HUES6 (cell line): ENCODE results near the gene POLR3G.

ENCODE experiments used
- H3K27ac ChIP-seq: 2 replicates; pipeline ENCODE4 v1.7.0; 2013; ENCODE audit warnings: low read depth, mild to moderate bottlenecking, low read length, inconsistent platforms
- H3K27me3 ChIP-seq: 2 replicates; pipeline ENCODE4 v1.6.1; 2013; ENCODE audit warnings: low read length; ENCODE audit not compliant: control insufficient read depth, insufficient read depth
- H3K36me3 ChIP-seq: 2 replicates; pipeline ENCODE4 v1.6.1; 2013; ENCODE audit warnings: low read length; ENCODE audit not compliant: control insufficient read depth, insufficient read depth
- H3K4me1 ChIP-seq: 2 replicates; pipeline ENCODE4 v1.6.1; 2013; ENCODE audit warnings: low read length; ENCODE audit not compliant: control insufficient read depth, insufficient read depth
- H3K4me3 ChIP-seq: 2 replicates; pipeline ENCODE4 v1.5.1; 2013; ENCODE audit warnings: low read depth, low read length
- H3K9ac ChIP-seq: one replicate; pipeline ENCODE4 v1.6.1; 2013; ENCODE audit warnings: mild to moderate bottlenecking, low read length
- H3K9me3 ChIP-seq: 2 replicates; pipeline ENCODE4 v1.6.1; 2013; ENCODE audit warnings: low read depth, low read length; ENCODE audit not compliant: control insufficient read depth, insufficient read depth

The POLR3G gene

GRCh38 chr5:90533794-90534193, 59.1 kb downstream of the POLR3G start:
- Histone ChIP-seq H3K36me3 (no peaks in the 10 kb centered on the region), H3K9ac (no peak overlapping the region), H3K4me1 (peaks cover 8% of the 10 kb centered on the region; the same call in 1 of the 2 replicates), H3K27me3 (no peaks in the 10 kb centered on the region), H3K4me3 (no peak overlapping the region), H3K9me3 (no peaks in the 10 kb centered on the region), H3K27ac (no peak overlapping the region)

- no peak overlapping the region for H3K27ac ChIP-seq
- H3K9me3 ChIP-seq = no peaks in the 10 kb centered on the region
- peaks cover 8% of the 10 kb centered on the region; the same call in 1 of the 2 replicates for H3K4me1 ChIP-seq
- no peaks in the 10 kb centered on the region for H3K27me3 ChIP-seq
- no peak overlapping the region for H3K4me3 ChIP-seq
- H3K36me3 ChIP-seq = no peaks in the 10 kb centered on the region
- no peak overlapping the region for H3K9ac ChIP-seq
Observed at GRCh38 chr5:90534922-90535321, 60.3 kb downstream of the POLR3G start.

- H3K9ac ChIP-seq = no peak overlapping the region
- peak overlapping the region; percentile 59; the same call in 1 of the 2 replicates for H3K27ac ChIP-seq
- peaks cover 16% of the 10 kb centered on the region for H3K4me1 ChIP-seq
- H3K9me3 ChIP-seq = no peaks in the 10 kb centered on the region
- no peak overlapping the region for H3K4me3 ChIP-seq
- H3K27me3 ChIP-seq = no peaks in the 10 kb centered on the region
- no peaks in the 10 kb centered on the region for H3K36me3 ChIP-seq
Observed at GRCh38 chr5:90542827-90543519, 68.3 kb downstream of the POLR3G start.

GRCh38 chr5:90545511-90545910, 70.8 kb downstream of the POLR3G start:
- Histone ChIP-seq H3K9me3 (no peaks in the 10 kb centered on the region), H3K9ac (no peak overlapping the region), H3K27me3 (no peaks in the 10 kb centered on the region), H3K4me1 (peaks cover 20% of the 10 kb centered on the region), H3K27ac (no peak overlapping the region), H3K4me3 (no peak overlapping the region), H3K36me3 (no peaks in the 10 kb centered on the region)

GRCh38 chr5:90546216-90546837, 71.7 kb downstream of the POLR3G start:
- Histone ChIP-seq H3K4me1 (peaks cover 20% of the 10 kb centered on the region), H3K9ac (no peak overlapping the region), H3K36me3 (no peaks in the 10 kb centered on the region), H3K9me3 (no peaks in the 10 kb centered on the region), H3K27me3 (no peaks in the 10 kb centered on the region), H3K27ac (no peak overlapping the region), H3K4me3 (no peak overlapping the region)

- H3K4me3 ChIP-seq = no peak overlapping the region
- H3K4me1 ChIP-seq = peaks cover 20% of the 10 kb centered on the region
- H3K9me3 ChIP-seq = no peaks in the 10 kb centered on the region
- no peak overlapping the region for H3K9ac ChIP-seq
- no peaks in the 10 kb centered on the region for H3K36me3 ChIP-seq
- no peaks in the 10 kb centered on the region for H3K27me3 ChIP-seq
- H3K27ac ChIP-seq = no peak overlapping the region
Observed at GRCh38 chr5:90547072-90547536, 72.4 kb downstream of the POLR3G start.

- Histone ChIP-seq H3K36me3 (no peaks in the 10 kb centered on the region), H3K27me3 (no peaks in the 10 kb centered on the region), H3K9ac (no peak overlapping the region), H3K27ac (no peak overlapping the region), H3K4me3 (no peak overlapping the region), H3K9me3 (no peaks in the 10 kb centered on the region), H3K4me1 (peaks cover 14% of the 10 kb centered on the region; the same call in 1 of the 2 replicates)
Observed at GRCh38 chr5:90548069-90548593, 73.5 kb downstream of the POLR3G start.

- no peak overlapping the region for H3K9ac ChIP-seq
- no peak overlapping the region for H3K27ac ChIP-seq
- no peaks in the 10 kb centered on the region for H3K27me3 ChIP-seq
- H3K4me3 ChIP-seq = no peak overlapping the region
- peaks cover 16% of the 10 kb centered on the region for H3K4me1 ChIP-seq
- H3K9me3 ChIP-seq = no peaks in the 10 kb centered on the region
- no peaks in the 10 kb centered on the region for H3K36me3 ChIP-seq
Observed at GRCh38 chr5:90549223-90549622, 74.6 kb downstream of the POLR3G start.

- Histone ChIP-seq H3K4me3 (no peak overlapping the region), H3K27me3 (no peaks in the 10 kb centered on the region), H3K27ac (no peak overlapping the region), H3K9ac (no peak overlapping the region), H3K4me1 (peaks cover 22% of the 10 kb centered on the region), H3K36me3 (no peaks in the 10 kb centered on the region), H3K9me3 (no peaks in the 10 kb centered on the region)
Observed at GRCh38 chr5:90549729-90550275, 75.1 kb downstream of the POLR3G start.

- peaks cover 33% of the 10 kb centered on the region for H3K4me1 ChIP-seq
- H3K9me3 ChIP-seq = no peaks in the 10 kb centered on the region
- H3K27ac ChIP-seq = no peak overlapping the region
- no peaks in the 10 kb centered on the region for H3K27me3 ChIP-seq
- no peaks in the 10 kb centered on the region for H3K36me3 ChIP-seq
- no peak overlapping the region for H3K4me3 ChIP-seq
- H3K9ac ChIP-seq = no peak overlapping the region
Observed at GRCh38 chr5:90550963-90551362, 76.3 kb downstream of the POLR3G start.

- Histone ChIP-seq H3K9me3 (no peaks in the 10 kb centered on the region), H3K4me1 (peaks cover 37% of the 10 kb centered on the region), H3K9ac (no peak overlapping the region), H3K4me3 (no peak overlapping the region), H3K36me3 (no peaks in the 10 kb centered on the region), H3K27me3 (peaks cover 2% of the 10 kb centered on the region; the same call in 1 of the 2 replicates), H3K27ac (no peak overlapping the region)
Observed at GRCh38 chr5:90551376-90551775, 76.7 kb downstream of the POLR3G start.
